NOMO-1 (cell line): ENCODE data around the gene CASS4.

Experiments
- DNase-seq, 2 experiments: peaks; one replicate each; lab custom pipeline; 2025; ENCODE audit not compliant: unreplicated experiment in 2 of 2; lab: John Stamatoyannopoulos, UW

Gene CASS4

DNA sequence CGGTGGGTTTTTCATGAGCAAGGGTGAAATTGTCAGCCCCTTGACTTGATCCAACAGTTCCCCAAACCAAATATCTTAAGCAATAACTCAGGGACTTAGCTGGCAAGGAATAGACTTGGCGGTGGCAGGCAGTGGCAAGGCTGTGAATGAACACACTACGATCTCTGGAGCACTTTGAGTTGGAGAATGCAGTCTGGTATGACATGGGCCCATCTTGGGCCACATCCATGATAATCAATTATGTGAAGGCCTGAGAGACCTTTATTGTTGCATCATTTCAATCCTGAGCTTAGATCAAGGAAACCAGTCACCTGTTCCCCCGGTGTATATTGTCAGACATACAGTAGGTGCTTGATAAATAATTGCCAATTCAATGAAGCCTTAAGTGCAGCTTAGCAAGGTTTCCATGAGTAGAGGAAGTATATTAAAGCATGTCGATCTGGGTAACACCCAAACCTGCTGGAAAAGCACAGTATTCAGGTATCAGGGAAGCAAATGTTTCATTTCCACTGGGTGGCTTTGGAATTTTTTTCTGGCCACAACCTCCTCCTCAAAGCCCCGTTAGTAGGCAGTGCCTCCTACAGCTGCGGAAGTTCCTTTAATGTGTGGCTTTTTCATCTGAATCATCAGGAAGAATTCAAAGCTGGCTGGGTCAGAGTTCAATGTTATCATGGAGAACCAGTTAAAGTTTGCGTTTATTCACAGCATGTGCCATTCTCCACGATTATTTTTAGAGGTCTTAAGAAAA, 10.2 kb downstream of the CASS4 start:
- DNase-seq = peak; percentile 7 to 18

DNA sequence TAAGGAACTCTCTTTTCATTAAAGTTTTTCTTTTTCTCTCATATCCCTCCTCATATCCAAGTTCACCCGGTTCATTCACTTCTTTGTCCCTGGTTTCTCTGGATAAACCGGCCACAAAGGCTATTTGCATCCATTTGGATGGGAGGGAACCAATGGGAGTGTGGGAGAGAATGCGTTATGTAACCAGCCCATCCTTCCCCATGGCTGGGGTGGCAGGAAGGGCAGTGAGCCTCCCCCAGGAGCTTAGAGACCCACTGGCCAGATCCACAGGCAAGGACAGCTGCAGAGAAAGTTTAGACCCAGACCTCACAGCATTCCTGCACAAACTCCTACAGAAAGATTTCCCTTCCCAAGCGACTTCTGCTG, 10.7 kb downstream of the CASS4 start:
- DNase-seq = no peak

DNA sequence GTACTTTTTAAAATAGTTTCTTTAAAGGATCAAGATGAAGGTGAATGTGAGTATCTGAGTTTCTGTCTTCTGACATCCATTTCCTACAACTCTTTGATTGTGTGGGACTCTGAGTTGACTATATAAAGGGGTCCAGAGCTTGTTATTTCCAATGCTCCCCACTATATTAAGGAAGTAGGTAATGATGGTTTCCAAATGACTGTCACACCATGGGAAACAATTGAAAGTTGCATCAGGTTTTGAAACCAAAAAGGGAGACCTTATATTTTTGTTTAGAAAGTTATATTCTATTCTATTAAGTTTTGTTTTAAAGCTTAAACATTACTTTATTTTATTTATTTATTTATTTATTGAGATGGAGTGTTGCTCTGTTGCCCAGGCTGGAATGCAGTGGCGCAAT, 11.2 kb downstream of the CASS4 start:
- DNase-seq = no peak

DNA sequence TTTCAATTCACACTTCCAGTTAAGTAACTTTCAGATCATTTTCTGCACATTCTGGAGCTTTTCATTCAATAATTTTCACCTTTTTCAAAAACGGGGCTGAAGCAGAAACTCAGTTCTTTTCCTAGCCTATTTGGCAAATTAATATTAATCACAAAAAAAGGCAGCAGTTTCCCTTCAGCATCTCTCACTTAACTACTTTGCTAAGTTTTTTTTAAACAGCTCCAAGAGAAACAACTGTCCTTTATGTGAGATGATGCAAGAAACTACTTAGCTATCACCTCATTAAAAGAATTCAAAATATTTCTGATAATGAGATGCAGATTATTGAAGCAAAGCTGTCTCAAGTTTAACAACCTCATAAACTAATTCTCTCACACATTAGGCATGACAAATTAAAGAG, 11.8 kb downstream of the CASS4 start:
- DNase-seq = no peak

DNA sequence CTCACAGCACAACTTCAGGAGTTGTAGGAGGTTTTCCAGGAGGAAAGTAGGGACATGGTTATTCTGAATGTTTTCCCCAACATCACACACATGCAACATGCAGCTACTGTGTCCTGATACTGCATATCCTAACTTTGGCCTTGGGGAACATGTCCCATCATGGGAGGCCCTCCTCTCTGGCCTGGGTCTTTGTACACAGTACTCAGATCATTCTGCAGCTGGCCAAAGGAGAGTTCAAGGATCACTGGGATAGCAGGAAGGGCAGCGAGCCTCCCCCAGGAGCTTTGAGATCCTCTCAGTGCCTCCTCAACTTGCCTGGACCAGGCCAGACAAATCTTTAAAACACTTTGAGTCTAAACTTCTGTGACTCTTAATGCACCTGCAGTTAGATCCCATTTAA, 12.9 kb downstream of the CASS4 start:
- no peak for DNase-seq

DNA sequence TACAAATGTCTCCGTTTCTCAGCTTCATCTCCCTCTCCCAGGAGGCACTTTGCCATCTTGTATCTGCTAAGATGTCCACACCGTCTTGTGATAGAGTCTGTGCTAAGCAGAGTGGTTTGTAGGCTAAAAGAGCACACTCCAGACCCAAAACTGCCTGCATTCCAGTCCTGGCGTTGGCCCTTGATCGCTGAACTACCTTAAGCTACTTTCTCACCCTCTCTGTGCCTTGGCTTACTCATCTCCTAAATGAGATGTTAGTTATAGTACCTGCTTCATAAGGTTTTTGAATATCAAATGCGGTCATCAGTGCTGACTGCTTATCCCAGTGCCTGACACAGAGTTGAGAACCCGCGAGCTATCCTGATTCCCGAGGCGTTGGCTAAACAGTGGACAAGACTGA, 14.0 kb downstream of the CASS4 start:
- DNase-seq = no peak

DNA sequence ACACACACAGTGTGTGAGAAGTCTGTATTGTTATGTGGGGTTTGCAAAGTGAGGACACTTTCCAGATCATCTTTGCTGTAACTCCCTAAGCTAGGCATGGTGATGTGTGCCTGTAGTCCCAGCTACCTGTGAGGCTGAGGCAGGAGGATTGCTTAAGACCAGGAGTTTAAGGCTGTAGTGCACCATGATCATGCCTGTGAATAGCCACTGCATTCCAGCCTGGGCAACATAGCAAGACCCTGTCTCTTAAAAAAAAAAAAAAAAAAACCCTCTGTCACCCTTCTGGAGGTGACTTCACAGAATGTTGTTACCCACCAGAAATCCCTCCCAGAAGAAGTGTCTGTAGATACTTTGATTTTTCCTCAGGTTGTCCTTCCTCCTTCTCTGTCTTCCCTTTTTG, 14.9 kb downstream of the CASS4 start:
- DNase-seq = no peak

DNA sequence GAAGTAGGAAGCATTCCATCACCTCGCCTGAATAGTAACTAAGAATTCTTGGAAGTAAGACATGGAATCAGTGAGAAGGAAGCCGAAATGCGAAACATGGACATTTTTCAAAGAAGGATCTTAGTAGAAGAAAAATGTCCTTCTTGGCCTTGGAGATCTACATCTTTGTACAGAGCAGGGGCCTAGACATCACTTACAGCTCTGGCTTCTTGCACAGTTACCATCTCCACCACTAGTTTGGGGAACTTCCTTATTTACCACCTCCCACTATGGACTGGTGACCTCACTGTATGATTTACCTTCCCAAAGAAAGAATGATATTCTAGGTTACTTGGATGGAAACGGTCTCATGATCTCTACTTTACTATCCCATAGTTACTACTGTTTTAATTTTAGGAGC, 15.7 kb downstream of the CASS4 start:
- peak; percentile 20 to 59 for DNase-seq

DNA sequence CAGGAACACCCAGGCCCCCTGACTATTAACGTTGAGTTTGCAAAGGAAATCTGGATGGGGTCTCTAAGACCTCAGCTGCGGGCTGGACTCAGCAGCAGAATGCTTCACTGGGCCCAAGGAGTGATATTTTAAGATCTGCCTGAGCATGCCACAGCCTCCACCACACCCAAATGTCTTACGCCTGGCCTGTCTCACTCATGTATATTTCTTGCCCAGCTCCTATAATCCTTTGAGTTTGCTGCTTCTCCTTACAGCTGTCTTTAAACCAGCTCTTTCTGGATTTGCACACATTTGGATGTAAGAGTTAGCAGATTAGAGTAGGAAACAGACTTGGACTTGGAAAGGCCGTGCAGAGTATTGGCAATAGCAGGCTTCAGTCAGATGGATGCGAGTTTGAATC, 16.4 kb downstream of the CASS4 start:
- peak in 1 of 2 experiments; percentile 4 for DNase-seq

DNA sequence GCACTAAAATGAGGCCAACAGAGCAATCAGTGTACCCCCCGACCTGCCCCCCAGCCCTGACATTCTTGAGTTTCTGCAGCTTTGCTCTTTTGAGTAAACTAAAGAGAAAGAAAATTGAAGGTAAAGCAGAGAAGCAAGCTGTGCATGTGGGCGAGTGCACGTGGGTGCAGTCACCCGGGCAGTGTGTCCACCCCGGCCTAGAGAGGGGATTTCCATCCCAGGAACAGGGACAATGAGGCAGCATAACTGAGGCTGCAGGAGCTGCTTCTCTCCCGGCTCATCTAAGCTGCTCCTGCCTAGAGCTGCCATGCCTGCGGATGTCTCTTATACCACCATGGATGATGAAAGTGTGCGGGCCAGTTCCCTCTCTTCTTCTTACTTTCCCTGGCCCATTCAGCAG, 16.8 kb downstream of the CASS4 start:
- no peak for DNase-seq

DNA sequence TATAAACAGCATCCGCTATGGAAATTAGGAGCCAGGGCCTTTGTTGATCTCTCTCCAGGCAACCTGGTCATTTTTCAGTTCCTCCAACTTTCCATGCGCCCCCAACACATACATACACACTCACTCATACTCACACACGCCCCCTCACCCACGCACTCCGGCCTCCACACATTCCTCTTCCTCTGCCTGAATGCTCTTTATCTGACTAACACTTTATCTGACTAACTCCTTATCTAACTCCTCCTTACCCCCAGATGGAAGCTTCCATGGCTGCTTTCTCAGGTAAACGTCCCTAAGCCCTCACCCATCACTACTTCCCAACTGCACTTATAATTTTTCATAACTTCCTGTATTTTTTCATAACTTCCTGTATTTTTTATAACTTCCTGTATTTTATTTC, 17.4 kb downstream of the CASS4 start:
- DNase-seq = peak; percentile 27 to 58

DNA sequence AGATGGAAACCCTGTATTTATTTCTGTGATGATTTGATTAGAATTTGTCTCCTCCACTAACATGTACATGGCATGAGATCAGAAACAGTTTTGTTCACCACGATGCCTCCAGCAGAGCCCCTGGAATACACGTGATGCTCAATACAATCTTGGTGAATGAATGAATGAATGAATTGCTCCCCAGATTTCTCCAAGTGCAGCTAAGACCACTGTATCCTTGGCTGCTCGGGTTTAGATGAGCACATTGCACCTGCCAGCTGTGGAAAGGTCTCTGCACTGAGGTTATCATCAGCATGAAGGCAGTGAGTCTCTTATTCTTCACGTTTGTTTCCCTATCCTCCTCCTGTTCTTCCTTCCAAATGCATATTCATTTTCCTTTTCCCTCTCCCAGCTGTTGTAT, 17.9 kb downstream of the CASS4 start:
- DNase-seq = no peak

DNA sequence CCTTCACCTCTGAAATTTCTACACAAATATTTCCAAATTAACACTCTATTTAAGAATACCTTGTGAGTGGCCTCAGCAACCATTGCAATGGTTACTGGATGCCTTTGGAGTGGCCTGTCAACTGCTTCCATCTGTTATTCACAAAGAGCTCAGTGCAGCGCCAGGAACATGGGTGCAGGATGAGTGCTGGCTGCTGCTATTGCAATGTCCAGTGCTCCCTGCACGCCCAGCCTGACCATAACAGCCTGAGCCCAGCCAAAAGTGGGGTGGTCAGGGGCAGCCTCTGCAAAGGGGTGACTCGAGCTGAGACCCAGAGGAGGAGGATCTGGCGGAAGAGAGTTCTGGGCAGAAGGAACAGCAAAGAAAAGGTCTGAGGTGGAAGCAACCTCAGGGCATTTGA, 18.4 kb downstream of the CASS4 start:
- no peak for DNase-seq

DNA sequence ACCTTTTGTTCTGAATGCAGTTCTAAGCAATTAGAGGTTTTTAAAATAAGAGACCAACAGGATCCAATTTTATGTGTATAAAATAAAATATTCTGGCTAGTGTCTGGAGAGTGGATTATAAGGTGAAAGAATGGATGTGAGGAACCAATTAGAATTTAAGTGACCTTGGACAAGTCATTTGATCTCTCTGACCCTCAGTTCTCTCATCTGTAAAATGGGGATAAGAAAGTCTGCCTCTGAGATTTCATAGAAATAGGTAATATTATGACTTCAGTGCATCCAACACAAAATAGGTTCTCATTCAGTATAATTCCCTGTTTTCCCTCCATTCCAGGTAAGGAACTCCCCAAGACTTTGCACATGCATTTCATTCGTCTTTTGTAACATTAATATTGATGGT, 18.9 kb downstream of the CASS4 start:
- DNase-seq = no peak

DNA sequence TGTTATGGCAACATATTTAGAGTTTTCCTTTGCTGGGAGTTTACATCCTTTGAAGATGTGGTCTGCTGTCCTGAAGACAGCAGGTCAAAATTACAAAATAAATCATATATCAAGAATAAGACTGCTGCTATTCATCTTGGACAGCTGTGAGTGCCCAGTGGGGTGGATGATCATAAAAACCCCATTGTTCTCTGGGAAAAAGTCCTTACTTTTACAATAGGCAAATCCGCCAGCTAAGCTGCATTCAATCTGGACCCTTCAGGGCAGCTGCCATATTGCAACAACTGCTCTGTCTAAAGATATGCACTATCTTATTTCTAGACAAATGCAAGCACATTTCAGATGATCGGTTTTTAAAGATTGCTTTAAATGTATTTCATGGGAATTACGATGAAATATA, 19.4 kb downstream of the CASS4 start:
- no peak for DNase-seq

DNA sequence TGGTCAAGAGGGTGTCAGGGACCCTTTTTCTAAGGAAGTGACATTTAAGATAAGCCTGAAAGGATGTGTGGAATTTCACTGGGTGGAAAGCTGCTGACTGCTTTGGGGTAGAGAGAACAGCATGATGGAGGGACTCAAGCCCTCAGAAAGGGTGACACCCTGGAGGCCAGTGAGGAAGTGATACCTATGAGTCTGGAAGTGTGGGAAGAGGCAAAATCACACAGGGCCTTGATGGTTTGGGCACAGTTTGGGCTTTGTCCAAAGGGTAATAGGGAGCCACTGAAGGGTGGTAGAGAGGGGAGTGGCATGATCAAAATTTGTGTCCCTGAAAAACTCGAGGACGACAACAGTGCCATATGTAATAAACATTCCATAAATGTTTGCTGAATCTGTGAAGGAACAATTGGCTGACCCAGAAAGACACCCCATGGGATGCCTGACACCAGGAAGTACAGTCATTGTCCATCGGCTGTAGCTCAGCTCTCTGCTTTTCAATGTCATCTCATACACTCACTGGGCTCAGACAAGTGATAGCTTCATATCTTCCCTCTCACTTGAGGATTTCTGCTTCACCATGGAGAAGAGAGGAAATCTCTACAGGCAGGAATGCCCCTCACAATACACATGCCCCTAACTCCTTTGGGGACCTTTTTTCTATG, 21.3 kb downstream of the CASS4 start:
- DNase-seq = no peak

DNA sequence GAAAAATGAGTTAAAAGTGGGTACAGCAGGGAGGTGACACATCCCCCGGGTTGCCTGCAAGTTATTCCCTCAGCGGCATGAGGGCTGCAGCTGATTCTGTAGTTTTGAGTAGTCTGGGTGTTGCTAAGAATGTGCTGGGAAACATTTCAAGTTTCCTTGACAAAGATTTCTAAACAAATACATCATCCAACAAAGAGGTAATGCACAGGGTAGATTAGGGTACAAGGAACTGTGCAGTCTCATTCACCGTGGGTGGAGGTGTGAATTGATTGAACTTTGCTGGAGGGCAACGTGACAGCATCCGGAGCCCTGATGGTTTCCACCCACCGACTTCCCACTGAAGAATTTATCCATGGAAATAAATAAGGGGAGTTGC, 21.8 kb downstream of the CASS4 start:
- no peak for DNase-seq

DNA sequence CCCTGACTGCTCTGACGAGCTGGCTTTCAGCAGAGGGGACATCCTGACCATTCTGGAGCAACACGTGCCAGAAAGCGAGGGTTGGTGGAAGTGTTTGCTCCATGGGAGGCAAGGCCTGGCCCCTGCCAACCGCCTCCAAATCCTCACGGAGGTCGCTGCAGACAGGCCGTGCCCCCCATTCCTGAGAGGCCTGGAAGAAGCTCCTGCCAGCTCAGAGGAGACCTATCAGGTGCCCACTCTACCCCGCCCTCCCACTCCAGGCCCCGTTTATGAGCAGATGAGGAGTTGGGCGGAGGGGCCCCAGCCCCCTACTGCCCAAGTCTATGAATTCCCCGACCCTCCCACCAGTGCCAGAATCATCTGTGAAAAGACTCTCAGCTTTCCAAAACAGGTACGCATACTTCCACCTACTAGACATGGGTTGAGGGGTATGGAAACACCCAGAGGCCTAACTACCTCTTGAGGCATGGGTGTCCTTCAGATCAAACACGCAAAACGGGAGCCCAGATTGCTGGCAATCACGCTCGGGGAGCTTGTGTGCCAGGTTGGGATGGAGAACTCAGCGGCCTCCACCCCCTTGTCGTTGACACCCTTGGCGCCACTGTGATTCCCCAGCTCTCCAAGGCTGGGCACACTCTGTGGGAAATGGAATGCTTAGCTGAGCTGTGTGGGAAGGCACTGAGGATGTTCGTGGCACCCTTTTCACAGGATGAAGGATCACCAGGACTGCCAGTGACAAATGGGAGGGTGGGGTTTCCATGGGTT, 25.3 kb downstream of the CASS4 start:
- DNase-seq = no peak

DNA sequence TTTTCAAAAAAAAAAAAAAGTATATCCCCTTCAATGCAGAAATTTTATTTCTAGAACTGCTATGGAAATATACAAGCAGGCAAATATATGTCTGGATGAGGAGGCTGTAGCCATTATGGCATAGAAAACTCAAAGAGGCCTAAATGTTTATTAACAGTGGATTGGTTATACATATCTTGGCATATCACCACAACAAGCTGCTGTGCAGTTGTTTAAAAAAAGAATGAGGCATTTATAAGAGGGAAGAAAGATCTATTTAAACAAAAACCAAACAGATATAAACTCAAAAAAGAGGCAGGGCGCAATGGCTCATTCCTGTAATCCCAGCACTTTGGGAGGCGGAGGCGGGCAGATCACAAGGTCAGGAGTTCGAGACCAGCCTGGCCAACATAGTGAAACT, 26.2 kb downstream of the CASS4 start:
- no peak for DNase-seq

DNA sequence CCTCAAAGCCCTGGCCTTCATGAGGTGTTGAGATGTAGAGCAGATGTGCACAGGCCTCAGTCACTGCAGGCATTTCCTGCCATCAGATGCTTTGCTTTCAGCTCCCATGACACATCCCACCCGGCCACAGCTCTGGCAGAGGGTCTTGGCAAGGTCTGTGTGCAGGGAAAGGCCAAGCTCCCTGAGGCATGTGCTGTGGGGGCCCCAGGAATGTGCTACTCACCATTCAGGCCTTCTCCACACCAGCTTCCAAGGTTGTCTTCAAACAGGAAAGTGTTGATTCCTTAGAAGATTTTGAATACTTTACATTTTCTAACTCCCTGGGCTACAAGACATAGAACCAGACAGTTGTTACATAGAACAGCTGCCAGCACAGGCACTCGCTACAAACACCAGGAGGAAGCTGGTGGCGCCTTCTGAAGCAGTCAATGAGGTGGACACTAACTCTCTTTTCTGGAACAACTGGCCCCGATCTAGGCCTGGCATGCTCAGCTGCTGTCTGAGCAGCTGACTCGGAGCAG, 27.8 kb downstream of the CASS4 start:
- no peak for DNase-seq

DNA sequence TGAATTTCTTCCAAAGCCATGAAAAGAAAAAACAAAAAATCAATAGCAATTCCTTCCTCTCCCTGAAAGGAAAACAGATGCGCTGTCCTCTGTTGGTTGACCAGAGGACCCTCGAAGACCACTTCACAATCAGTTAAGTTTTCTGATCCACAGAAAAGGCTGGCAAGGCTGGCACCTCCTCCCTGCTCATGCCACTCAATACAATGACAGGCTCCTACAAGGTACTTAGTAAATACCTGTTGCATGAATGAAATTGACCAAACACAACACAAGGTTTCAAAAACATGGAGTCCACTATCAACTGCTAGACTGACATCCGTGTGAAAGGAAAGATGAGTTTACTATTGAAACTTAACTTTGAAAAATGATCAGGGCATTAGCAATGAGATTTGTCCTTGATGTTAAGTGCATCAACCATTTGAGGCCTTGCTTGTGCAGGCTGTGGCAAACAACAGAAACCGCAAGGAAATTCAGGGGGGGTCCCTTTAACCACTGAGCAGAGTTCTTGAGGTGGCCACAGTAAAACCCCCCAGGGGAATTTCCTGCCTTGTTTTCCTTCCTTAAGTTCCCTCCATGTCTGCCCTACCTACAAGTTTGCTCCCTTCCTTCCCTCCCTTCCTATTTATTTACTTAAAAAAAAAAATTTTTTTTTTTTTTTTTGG, 28.4 kb downstream of the CASS4 start:
- no peak for DNase-seq
